ENCODE data around the gene TNNC1. TPM values are rescaled to one million over a fixed set of nuclear protein-coding genes. Genes with fewer than 3 reads are reported as not detected.
A peak's percentile ranks its signal among the peaks of the same experiment; 100 is the strongest.

TNNC1 gene
- total RNA-seq, 1 donor from 2014 or later = 0.13 TPM

DNA sequence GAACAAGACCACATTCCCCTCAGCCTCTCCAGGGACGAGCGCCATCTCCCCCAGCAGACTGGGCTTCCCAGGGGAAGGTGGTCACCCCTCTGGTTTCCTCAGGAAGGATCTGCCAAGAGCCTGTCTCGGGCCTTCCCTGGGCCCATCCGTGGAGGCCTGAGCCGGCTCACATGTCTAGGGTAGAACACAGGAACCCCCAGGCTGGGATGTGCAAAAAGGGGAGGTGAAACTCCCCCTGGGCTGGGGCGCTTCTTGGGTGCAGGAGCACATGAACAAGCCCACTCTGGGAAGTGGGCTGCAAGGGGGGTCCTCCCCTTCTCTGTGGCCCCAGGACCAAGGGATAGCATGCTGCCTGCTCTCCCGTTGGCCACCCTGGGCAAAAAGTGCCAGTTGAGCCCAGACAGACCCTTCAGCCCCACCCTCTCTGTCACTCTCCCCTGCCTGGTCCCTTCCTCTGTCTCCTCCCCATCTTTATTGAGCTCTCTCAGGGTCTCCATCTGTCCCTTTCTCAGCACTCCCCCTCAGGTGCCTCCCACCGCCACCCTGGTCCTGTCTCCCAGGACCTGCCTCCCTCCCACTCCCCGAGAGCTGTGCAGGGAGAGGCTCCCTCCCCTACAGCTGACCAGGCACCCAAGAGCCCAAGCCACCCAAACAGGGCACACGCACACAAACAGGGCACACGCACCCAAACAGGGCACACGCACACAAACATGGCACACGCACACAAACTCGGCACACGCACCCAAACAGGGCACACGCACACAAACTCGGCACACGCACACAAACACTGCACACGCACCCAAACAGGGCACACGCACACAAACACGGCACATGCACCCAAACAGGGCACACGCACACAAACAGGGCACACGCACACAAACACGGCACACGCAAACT lies 9.8 kb downstream of the TNNC1 start:
- no peak for DNase-seq (ENCODE audit: low read depth in 2 of 2)

DNA sequence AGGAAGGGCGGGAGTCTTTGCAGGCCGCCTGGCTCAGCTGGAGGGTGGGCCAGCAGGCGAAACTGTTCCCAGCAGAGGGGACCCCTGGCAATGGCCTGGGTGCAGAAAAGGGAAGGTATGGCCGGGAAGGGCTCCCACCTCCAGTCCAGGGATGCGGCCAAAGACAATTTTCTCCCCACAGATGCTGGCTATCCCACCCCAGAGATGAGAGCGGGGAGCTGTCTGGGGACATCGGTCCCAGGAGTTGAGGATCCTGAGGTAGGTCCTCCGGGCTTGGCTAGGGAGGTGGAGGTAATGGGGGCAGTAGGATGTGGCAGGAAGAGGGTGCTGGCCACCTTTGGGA lies 10.6 kb downstream of the TNNC1 start:
- DNase-seq (ENCODE audit: low read depth in 2 of 2) = no peak

DNA sequence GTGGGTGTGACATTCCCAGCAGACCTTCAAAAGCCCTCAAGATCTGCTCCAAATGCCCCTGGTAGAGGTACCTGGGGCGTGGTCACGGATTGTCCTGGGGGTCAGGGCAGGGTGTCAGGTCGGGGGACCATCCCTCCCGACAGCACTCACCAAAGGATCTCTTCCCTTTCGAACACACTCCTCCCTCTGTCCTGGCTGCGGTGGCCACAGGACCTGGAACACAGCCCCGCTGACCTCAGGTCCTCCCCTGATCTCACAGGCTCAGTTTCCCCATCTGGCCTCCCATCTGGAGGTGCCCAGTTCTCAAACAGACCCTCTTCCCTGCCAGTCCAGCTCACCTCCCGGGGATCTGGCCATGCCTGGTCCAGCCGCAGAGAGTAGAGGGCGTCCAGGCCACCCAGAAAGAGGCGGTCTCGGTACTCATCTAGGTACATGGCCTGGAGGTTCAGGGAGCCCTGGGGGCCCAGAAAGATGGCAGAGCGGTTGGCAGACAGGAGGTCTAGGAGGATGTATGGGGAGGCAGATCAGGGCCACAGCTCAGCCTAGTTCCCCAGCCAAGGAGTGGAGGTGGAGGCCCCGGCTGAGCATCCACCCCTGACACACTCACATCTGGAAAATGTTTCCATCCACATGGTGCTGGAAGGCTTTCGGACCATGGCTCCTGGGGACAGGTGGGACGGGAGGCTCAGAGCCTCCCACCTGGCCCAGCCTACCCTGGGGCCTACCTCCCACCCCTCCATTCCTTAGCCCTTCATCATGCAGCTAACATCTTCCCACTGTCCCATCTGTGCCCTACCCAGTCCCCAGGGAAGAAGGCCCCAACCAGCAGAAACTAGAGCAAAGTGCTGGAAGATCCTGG lies 11.2 kb downstream of the TNNC1 start:
- DNase-seq (ENCODE audit: low read depth in 2 of 2) = no peak

GRCh38 chr3:52441772-52442332 lies 12.0 kb downstream of the TNNC1 start:
- DNase-seq (ENCODE audit: low read depth in 2 of 2) = no peak

GRCh38 chr3:52441091-52441771 lies 12.6 kb downstream of the TNNC1 start:
- no peak for DNase-seq (ENCODE audit: low read depth in 2 of 2)

DNA sequence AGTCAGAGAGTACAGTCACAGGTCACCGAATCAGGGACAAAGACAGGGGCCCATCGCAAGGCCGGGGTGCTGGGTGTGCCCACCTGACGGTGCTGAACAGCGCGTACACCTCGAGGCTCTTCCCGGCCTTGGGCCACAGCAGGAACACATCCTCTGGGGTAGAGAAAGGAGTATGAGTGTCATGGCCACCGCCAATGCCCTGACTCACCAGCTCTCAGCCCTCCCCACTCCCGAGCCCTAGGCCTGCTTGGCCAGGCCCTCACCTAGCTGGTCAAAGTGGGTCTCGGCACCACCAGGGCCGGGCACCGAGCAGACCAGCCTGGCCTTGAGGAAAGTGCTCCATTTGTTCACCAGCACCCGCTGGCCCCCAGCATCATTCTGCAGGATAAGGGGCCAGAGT lies 13.2 kb downstream of the TNNC1 start:
- DNase-seq (ENCODE audit: low read depth in 2 of 2) = no peak

DNA sequence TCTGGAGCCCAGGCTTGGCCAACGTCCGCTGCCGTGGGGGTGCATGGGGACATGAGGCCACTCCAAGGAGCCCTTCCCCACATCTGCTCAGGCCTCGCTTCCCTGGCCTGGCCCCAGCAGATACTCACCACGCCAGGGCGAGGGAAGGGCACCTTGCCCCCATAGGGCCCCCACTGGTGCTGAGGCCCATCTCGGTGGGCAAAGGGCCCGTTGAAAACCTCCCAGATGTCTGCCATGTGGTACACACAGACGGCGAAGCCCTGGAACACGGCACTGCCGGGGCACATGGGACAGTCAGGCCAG lies 13.6 kb downstream of the TNNC1 start:
- DNase-seq (ENCODE audit: low read depth in 2 of 2) = no peak

DNA sequence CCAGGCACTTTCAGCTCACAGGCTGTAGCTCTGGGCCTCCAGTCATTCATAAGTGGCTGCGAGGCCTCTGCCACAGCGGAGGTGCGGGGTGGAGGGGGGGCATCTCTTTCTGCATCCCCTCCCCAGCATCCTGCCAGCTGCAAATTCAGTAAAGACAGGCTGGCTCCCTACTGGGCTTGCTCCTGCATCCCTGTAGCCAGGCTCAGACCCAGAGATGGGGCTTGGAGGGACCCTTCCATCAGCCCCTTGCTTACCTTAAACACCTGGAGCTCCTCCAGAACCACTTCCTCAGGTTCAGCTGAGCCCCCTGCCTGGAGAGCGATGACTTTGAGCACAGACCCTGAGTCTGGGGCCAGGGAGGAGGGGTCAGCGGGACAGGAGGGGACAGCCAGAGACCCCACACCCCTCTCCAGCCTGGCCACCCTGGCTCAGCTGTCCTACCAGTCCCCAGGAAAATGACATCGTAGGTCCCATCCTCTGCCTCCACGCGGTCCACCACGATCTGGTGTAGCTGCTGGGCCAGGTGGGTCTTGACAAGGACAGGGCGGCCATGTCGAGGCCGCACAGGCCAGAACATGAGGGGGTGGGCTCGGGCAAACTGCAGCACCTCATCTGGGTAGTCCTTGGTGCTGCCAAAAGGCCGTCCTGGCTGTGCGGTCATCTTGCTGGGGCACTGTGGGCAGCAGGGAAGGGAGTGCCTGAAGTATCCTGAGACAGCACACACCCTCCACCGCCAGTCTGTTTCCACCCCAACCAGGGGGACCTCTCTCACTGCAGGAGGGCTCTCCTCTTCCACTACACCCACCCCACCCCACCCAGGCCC lies 14.2 kb downstream of the TNNC1 start:
- DNase-seq (ENCODE audit: low read depth in 2 of 2) = no peak

DNA sequence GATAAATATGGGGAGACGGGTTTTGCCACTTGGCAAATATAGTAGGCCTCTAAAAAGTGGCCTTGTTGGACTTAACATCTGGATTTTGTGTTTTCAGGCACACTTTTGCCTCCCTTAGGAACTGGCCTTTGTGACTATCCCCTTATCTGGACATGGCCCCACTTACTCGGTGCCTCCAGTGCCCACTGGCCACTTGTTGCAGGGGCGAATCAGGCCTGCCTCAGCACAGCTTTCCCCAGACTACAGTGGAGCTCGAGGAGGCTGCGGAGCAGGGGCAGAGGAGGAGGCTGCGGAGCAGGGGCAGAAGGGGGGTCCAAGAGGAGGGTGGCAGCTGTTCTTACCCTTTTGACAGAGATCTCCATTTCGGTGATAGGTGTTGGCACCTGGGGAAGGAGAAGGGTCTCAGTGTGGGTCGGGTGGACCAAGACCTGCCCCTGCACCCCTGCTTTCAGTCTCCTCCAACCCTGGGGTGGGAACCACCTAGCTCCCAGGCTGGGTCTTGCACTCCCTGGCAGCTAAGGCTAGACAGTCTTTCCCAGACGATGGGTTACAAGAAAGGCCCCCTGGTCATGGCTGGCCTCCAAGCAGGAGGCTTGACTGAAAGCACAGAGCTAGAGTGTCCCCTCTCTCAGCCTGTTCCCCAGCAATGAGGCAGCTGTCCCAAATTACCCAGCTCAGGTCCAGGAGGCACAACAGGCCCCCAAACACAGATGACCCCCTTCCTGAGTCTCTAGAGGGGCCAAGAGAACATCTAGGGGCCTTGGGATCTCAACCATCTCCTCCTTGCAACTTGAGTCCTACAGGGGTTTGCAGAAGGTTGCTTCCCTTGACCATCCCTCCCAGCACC lies 15.0 kb downstream of the TNNC1 start:
- DNase-seq (ENCODE audit: low read depth in 2 of 2) = no peak

DNA sequence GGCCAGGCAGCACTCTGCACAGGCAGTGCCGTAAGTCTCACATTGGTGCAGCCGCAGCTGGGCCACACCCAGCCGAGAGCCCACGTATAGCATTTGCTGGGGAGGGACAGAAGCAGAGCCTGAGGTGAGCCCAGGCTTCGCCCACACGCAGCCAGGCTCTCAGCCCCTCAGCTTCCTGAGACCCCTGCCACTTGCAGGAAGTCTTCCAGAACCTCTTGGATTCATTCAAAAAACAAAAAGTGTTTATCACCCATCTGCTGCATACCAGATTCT lies 15.8 kb downstream of the TNNC1 start:
- no peak for DNase-seq (ENCODE audit: low read depth in 2 of 2)

GRCh38 chr3:52437326-52438103 lies 16.3 kb downstream of the TNNC1 start:
- peak in 1 of 2 donors; percentile 37 for DNase-seq (ENCODE audit: low read depth in 2 of 2)

GRCh38 chr3:52436500-52437149 lies 17.2 kb downstream of the TNNC1 start:
- peak in 1 of 2 donors; percentile 44 for DNase-seq (ENCODE audit: low read depth in 2 of 2)

- DNase-seq (ENCODE audit: low read depth in 2 of 2) = no peak
These were observed 18.4 kb downstream of the TNNC1 start for GRCh38 chr3:52435246-52436101.

GRCh38 chr3:52434491-52435115 lies 19.2 kb downstream of the TNNC1 start:
- no peak for DNase-seq (ENCODE audit: low read depth in 2 of 2)

DNA sequence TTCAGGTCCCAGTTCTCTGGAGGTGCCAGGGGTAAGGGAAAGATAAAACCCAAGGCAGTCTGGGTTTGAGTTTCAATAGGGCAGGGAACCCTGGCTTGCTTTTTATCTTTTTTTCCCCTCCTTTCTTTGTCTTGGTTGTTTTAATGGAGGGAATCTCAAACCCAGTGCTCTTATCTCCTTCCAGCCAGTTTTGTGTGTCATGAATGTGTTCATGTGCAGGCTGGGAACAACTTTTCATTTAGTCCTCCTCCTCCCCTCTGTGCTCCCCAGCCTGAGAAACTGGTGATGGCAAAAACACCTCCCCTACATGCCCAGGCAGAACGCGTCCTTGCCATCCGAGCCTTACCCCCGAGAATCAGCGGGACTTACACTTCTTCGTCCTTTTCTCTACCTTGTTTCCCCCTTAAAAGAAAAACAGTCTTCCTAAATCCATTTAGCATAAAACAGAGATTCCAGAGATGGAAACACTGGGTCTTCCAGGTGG lies 19.8 kb downstream of the TNNC1 start:
- DNase-seq (ENCODE audit: low read depth in 2 of 2) = no peak

GRCh38 chr3:52433328-52433995 lies 20.4 kb downstream of the TNNC1 start:
- no peak for DNase-seq (ENCODE audit: low read depth in 2 of 2)

GRCh38 chr3:52432691-52433141 lies 21.1 kb downstream of the TNNC1 start:
- DNase-seq (ENCODE audit: low read depth in 2 of 2) = no peak

Data from dermis microvascular lymphatic vessel endothelial cell (primary cell).